DMS153 (cell line): ENCODE results near the gene RPTOR.

ENCODE experiments used
- DNase-seq: peaks from one replicate; lab custom pipeline; 2025; lab: John Stamatoyannopoulos, UW

Gene RPTOR

DNA sequence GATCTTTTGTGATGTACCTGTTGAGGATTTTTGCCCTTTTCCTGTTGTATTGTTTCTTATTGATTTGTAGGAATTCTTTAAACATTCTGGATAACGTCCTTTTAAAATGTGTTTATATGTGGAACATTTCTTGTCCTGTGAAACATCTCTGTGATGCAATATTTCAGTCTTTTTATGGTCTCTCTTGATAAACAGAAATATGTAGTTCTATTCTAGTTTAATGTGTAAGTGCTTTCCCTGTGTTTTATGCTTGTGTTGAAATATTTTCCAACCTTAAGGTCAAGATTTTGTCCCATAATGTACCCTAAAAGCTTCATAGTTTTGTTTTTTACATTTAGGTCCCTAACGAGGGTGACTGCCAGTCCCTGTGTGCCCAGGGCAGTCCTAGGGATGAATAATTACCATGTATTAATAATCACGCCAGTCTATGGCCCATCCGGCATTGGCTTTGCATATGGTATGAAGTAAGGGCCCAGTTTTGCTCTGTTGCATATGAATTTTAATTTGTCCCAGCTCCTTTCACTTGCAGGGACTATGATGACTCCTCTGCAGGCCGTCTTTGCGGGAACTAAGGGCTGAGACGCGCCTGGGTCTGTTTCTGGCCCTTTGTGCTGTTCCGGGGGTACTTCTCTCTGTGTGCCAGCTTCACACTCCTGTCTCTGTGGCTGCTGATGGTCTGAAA is 44.2 kb downstream of the RPTOR start:
- DNase-seq, result no peak

- DNase-seq, result no peak
These were observed 47.1 kb downstream of the RPTOR start for GRCh38 chr17:80591788-80592187.

GRCh38 chr17:80592243-80592642 is 47.6 kb downstream of the RPTOR start:
- no peak for DNase-seq

DNA sequence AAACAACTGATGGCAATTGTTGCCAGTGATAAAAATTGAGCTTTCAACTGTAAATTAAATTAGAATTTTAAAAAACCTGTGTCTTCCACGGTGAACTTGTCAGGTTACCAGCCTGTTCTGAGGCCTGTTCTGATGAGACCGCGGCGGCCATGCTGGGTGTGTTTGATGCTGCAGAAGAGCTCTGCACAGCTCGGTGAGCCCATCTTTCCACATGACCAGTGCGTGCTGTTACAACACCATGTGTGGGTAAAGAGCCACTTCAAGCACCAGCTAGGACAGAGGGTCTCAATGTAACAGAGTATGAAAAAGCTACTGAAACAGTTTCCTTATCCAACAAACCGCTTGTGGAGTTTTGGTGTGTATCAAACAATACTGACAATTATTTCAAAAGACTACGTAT is 48.5 kb downstream of the RPTOR start:
- no peak for DNase-seq

- DNase-seq, result no peak
These were observed 50.0 kb downstream of the RPTOR start for GRCh38 chr17:80594431-80595269.

GRCh38 chr17:80596760-80597608 is 52.3 kb downstream of the RPTOR start:
- no peak for DNase-seq

DNA sequence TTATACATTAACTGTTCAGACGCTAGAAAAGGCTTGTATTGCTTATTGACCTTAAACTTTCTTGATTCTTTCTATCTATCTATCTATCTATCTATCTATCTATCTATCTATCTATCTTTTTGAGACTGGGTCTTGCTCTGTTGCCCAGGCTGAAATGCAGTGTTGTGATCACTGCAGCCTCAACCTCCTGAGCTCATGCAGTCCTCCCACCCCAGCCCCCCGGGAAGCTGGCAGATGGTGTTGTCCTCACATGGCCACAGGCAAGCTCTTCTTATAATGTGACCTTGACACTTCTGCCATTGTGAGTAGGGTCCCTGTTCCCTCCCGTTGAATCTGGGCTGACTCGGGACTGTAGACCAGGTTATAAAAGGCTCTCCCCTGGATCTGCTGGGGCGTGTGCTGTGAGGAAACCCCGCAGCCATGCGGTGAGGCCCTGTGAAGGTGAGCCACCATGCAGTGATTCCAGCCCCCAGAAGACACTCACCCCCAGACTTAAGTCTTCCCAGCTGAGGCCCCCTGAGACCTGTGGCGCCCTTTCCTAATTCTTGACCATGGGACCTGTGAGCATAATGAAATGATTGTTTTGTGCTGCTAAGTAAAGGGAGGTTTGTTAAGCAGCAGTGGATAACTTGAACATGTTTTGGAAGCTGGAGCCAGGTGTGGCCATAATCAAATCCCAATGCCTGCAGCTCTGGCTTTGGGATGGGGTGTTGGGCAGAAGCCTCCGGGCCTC is 54.3 kb downstream of the RPTOR start:
- no peak for DNase-seq

DNA sequence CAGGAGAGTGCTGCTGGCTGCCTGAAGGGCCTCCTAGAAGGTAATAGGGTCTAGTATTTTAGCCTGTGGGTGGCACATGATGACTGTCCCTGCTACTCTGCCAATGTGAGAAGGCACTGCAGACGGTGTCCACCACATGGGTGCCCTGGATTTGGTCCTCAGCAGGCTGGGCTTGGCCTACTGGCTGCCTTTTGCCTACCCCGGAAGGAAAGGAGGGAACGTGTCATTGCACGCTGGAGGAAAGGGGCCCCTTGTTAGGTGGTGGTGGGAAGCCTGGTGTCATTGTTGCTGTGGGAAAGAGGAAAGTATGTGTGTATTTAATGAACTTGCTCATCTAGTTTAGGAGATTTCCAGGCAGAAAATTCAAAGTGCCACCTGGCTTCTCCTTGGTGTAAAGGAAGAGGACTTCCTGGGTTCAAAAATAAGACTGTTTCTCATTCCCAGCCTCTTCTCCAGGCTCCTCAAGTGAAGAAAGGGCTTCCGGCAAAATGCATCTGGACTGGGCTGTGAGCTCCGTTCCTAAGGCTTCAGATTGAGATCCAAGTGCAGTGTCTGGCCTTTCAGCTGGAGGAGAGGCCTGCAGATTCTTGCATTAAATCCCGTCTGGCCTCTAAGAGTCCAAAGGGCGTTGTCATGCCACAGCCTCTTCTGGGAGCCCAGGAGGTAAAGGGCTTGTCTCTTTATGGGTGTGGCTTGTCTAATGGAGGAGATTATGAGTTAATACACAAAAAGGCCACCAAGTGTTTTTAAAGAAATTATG is 55.1 kb downstream of the RPTOR start:
- DNase-seq, result peak; percentile 18

DNA sequence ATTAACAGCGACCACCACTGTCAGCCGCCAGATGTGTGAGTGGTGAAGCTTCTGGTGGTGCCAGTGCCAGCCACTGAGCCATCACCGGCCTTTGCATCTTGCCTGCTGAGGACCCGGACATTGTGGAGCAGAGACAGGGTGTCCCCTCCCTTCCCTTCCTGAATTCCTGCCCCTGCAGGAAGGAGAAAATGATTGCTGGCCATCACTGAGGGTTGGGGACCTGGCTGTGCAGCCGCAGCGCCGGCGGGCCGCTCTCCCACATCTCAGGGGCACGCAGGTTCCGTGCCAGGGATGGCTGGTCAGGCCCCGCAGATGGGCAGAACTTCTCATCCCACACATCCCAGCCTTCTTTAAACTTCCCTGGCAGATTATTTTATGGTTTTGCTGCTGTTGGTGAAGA is 56.5 kb downstream of the RPTOR start:
- DNase-seq, result no peak

DNA sequence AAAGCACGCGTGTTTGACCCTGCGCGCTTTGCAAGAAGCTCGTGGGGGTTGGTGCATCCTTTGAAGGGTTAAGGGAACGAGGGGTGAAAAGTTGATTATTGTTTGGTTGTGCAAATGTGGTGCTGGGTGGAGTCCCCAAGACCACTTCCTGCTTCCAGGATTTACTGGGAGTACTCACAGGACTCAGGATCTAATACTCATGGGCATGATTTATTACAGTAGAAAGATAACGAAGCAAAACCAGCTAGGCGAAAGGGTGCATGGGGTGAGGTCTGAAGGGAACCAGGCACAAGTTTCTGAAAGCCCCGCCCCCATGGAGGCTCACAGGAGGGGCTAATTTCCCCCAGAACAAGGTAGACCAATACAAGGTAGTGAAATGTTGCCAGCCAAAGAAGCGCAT is 58.8 kb downstream of the RPTOR start:
- no peak for DNase-seq

GRCh38 chr17:80604009-80604669 is 59.5 kb downstream of the RPTOR start:
- DNase-seq, result no peak

GRCh38 chr17:80604670-80605010 is 60.0 kb downstream of the RPTOR start:
- no peak for DNase-seq

DNA sequence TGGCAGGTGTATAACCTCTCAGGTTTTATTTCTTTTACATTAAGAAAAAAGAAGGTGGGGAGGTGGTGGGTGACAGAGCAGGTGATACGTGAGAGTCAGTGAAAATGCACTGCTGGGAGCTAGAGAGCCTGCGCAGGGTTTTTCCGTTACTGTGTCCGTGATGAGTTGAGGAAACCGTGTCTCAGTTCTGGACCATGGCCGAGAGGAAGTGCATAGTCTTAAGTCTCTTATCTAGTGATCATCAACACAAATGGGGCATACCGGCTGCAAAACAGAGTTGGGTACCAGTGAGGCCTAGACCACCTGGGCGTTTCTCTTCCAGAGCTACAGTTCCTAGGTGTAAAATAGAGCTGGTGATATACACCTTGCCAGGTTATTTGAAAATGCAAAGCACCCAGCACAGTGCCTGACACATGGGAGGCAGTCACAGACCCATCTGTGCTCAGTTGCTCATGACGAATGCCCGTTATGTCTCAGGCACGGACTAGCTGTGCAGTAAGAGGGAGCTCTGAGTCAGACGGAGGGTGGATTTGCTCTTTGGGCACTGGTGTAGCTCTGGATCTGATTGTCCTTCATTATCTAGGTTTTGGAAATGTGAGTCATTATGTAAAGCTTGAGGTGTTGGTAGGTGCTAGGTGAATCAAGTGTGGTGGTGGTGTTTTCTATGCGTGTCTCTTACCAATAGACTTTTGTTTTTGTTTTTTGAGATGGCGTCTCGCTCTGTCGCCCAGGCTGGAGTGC is 60.9 kb downstream of the RPTOR start:
- DNase-seq, result no peak

DNA sequence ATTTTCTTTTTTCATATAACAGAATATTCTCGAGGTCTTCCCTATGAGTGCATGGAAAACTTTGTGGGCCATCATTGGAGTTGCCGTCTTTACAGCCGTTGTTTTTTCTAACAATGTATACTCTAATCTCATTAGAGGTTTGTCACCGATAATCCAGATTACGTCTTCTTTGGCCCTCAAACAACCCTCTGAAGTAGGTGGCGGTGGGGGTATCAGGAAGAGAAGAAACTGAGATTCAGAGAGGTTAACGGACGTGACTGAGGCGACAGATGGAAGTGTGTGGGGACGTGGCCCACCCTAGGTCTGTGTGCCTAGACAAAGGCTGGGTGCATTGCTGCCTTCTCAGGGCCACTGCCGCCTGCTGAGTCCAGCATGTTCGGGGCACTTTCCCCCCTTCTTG is 63.7 kb downstream of the RPTOR start:
- no peak for DNase-seq

GRCh38 chr17:80609757-80610156 is 65.1 kb downstream of the RPTOR start:
- no peak for DNase-seq

- DNase-seq, result no peak
These were observed 67.2 kb downstream of the RPTOR start for GRCh38 chr17:80611816-80612215.

- peak; percentile 84 for DNase-seq
These were observed 68.5 kb downstream of the RPTOR start for GRCh38 chr17:80612997-80613731.

DNA sequence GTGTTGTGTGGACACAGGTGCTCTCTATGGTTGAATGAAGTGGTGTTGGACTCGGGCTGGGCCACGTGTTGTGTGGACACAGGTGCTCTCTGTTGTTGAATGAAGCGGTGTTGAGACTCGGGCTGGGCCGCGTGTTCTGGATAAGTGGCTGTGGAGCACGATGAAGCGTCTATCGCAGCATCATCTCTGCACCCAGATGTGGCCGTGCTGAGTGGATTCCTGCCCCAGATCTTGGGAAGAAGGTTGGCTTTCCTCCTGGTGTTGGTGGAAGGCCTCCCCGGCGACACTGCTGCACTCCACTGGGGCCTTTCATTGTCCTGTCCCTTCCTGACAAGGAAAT is 69.1 kb downstream of the RPTOR start:
- no peak for DNase-seq

DNA sequence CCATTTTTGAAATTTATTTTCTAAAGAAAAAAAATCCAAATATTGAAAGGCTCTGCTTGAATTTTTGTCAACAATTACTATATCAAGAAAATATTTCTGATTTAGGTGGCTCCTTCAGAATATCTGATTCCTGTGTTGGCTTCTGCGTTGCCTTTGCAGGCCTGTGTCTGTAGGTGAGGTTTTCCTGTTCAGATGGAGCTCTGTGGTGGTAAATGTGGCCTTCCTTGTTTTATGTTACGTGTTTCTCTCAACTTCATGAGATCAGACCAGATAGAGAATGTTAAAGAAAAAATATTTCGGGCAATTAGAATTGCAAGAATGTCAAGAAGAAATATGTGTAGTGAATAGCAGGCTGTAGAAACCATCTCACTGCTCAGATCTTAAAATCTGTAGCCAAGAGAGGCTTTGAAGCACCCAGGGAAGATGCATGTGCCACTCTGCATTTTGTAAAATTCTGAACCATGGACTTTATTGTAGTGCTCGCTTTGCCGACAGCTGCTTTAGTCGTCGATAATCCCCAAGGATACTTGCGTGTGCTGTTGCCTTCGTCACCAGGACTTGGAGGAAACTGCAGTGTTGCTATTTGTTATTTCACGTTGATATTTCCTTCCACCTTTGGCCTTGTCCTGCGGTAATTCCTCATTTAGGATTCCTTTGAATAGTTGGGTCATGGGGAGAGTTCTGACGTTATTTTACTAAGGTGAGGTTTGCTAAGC is 69.9 kb downstream of the RPTOR start:
- no peak for DNase-seq
